HFFc6 (cell line): ENCODE results near the gene MIF4GD. TPM values are rescaled to one million over a fixed set of nuclear protein-coding genes. Genes with fewer than 3 reads are reported as not detected.
"Not testable (repeated sequence)": the region's sequence is repeated elsewhere in the genome, so short reads cannot be mapped to it uniquely, and the experiment has no call there.

Source experiments
- DNase-seq: peaks from one replicate; pipeline ENCODE4 v3.0.0-alpha.2; 2018
- H3K27ac Mint-ChIP-seq: 2 replicates; pipeline ENCODE4 v1.8.0; 2020; ENCODE audit warnings: mild to moderate bottlenecking, mixed read lengths
- H3K27me3 Mint-ChIP-seq: 2 replicates; pipeline ENCODE4 v1.8.0; 2021; ENCODE audit warnings: mild to moderate bottlenecking, moderate library complexity, mixed read lengths; ENCODE audit not compliant: insufficient read depth
- H3K36me3 Mint-ChIP-seq: 2 replicates; pipeline ENCODE4 v1.8.0; 2021; ENCODE audit warnings: low read depth, mixed read lengths
- H3K4me1 Mint-ChIP-seq: 2 replicates; pipeline ENCODE4 v1.8.0; 2020; ENCODE audit warnings: low read depth, mixed read lengths
- H3K4me3 Mint-ChIP-seq: 2 replicates; pipeline ENCODE4 v1.8.0; 2020; ENCODE audit warnings: mild to moderate bottlenecking, moderate library complexity, mixed read lengths
- H3K9me3 Mint-ChIP-seq: 2 replicates; pipeline ENCODE4 v1.8.0; 2020; ENCODE audit warnings: mild to moderate bottlenecking, mixed read lengths
- total RNA-seq, 6 experiments: library from RNA; stranded (reverse); fragmentation: NEBNext Ultra II Directional; extraction: Animal tissue kit (Norgen Biotek cat#: 25700); gene quantifications; 2 replicates in 1 of 6; 3 replicates in 5 of 6; pipeline ENCODE4 v1.2.3, GENCODE V29; 2021
- TF ChIP-seq, protein P1 (sequence below): fragments of 200-600 bp; sonication (generic); IDR thresholded peaks from 2 replicates; pipeline ENCODE4 v1.5.0; 2021; ENCODE audit warnings: antibody characterized with exemption, mild to moderate bottlenecking

The MIF4GD gene
- total RNA-seq, 6 experiments from 2014 or later: 8.8 to 10.8 (median 10.0) TPM

DNA sequence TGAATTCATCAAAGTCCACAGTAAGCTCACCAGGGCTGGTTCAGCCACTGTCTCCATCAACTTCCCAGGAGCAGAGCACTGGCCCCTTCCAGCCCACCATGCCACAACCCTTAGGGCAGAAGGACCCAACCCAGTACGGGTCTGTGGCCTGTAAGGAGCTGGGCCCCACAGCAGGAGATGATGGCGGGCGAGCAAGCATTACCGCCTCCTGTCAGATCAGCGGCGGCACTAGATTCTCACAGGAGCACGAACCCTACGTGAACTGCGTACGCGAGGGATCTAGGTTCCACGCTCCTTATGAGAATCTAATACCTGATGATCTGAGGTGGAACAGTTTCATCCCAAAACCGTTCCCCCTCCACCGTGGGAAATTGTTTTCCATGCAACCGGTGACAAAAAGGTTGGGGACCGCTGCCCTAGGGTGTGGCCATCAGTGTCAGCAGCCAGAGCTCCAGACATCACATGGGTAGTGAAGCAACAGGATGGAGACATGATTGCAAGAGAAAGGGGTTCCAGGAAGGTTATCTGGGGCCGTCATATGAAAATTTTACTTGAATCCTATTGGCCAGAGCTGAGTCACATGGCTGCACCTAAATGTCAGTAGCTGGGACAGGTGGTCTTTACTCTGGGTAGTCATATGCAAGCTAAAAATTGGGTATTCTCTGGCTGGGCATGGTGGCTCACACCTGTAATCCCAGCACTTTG is 30.6 kb upstream of the MIF4GD start:
- TF ChIP-seq, protein P1, sequence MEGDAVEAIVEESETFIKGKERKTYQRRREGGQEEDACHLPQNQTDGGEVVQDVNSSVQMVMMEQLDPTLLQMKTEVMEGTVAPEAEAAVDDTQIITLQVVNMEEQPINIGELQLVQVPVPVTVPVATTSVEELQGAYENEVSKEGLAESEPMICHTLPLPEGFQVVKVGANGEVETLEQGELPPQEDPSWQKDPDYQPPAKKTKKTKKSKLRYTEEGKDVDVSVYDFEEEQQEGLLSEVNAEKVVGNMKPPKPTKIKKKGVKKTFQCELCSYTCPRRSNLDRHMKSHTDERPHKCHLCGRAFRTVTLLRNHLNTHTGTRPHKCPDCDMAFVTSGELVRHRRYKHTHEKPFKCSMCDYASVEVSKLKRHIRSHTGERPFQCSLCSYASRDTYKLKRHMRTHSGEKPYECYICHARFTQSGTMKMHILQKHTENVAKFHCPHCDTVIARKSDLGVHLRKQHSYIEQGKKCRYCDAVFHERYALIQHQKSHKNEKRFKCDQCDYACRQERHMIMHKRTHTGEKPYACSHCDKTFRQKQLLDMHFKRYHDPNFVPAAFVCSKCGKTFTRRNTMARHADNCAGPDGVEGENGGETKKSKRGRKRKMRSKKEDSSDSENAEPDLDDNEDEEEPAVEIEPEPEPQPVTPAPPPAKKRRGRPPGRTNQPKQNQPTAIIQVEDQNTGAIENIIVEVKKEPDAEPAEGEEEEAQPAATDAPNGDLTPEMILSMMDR: no peak
- H3K27ac Mint-ChIP-seq: no peak overlapping the region
- H3K4me3 Mint-ChIP-seq: no peak overlapping the region
- no peak for DNase-seq
- no peaks in the 10 kb centered on the region; the same call in 1 of the 2 replicates for H3K36me3 Mint-ChIP-seq
- H3K9me3 Mint-ChIP-seq: no peaks in the 10 kb centered on the region
- no peaks in the 10 kb centered on the region for H3K4me1 Mint-ChIP-seq
- no peaks in the 10 kb centered on the region; the same call in 1 of the 2 replicates for H3K27me3 Mint-ChIP-seq

DNA sequence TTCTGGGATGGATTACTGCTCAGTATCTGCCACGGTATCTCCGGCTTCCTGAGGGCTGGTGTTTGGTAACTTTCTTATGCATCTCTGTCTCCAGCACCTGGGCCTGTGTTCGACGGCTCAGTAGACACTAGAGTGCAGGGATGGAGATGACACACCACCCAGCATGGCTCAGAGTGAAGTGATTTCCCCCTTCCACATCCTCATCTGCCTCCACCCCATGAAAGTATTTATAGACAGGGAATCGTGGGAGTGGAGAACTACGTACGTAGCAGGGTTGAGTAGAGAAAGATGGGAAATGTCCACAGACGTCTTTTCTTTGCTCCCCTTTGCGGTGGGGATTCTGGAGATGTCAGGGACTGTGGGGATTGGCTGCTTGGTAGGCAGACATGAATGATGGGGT is 30.0 kb upstream of the MIF4GD start:
- no peak overlapping the region for H3K4me3 Mint-ChIP-seq
- H3K27ac Mint-ChIP-seq: no peak overlapping the region
- DNase-seq: no peak
- TF ChIP-seq, protein P1: no peak
- H3K4me1 Mint-ChIP-seq: no peaks in the 10 kb centered on the region
- H3K9me3 Mint-ChIP-seq: no peaks in the 10 kb centered on the region
- no peaks in the 10 kb centered on the region; the same call in 1 of the 2 replicates for H3K27me3 Mint-ChIP-seq
- no peaks in the 10 kb centered on the region; the same call in 1 of the 2 replicates for H3K36me3 Mint-ChIP-seq

DNA sequence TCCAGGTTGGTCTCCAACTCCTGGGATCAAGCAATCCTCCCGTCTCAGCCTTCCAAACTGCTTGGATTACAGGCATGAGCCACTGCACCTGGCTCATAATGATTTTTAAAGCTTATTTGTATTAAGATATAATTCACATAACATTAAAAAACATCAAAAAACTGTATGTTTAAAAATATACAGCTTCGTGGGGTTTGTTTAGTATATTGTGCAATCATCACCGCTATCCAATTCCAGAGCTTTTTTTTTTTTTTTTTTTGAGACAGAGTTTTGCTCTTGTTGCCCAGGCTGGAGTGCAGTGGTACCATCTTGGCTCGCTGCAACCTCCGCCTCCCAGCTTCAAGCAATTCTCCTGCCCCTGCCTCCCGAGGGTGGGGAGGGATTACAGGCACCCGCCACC is 29.2 kb upstream of the MIF4GD start:
- TF ChIP-seq, protein P1: no peak

DNA sequence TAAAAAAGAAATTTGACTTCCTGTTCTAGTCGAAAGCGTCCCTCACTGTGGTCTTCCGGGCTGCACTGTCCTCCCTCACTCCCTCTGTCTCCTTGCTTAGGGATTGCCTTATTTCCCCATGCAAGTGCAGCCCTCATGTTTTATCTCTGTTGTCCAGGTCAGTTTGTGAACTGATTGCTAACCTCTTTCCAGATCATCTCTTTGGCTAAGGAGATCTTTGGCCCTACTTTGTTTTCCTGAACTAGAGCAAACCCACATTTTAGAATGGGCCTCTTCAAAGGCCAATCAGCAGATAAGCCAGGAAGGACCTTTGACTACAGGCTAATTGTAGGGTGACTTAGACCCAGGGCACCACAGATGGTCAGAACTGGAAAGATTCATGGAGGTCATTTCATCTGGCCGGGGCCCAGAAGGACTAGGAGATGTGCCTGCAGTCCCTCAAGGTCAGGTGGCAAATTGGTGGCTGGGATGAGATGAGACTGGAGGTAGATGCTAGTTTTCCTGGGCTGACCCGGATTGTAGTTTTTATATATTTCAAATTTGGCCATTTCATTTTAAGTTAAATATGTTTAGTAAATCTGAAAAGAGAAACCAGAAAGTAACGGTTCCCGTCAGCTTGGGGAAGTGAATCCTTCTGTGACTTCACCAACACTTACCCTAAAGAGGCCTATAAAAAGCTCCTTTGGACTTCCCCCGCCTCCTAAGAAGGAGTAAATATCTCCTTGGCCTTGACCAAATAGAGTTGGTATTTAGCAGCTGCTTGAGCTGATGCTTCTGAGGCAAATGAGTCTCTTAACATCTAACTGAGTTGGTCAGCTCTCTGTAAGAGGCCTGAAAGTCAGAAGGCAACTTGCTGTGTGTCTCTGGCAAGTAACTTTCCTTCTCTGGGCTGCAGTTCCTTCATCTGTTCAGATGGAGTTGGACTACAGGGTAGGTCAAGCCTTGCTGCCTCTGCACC is 24.4 kb upstream of the MIF4GD start:
- no peaks in the 10 kb centered on the region for H3K36me3 Mint-ChIP-seq
- TF ChIP-seq, protein P1: no peak

More for the DNA sequence above, 29.2 kb upstream of the MIF4GD start:
- H3K4me3 Mint-ChIP-seq: no peak overlapping the region
- H3K36me3 Mint-ChIP-seq: no peaks in the 10 kb centered on the region; the same call in 1 of the 2 replicates
- H3K27ac Mint-ChIP-seq: no peak overlapping the region
- H3K9me3 Mint-ChIP-seq: no peaks in the 10 kb centered on the region
- H3K27me3 Mint-ChIP-seq: no peaks in the 10 kb centered on the region
- no peak for DNase-seq
- H3K4me1 Mint-ChIP-seq: no peaks in the 10 kb centered on the region

DNA sequence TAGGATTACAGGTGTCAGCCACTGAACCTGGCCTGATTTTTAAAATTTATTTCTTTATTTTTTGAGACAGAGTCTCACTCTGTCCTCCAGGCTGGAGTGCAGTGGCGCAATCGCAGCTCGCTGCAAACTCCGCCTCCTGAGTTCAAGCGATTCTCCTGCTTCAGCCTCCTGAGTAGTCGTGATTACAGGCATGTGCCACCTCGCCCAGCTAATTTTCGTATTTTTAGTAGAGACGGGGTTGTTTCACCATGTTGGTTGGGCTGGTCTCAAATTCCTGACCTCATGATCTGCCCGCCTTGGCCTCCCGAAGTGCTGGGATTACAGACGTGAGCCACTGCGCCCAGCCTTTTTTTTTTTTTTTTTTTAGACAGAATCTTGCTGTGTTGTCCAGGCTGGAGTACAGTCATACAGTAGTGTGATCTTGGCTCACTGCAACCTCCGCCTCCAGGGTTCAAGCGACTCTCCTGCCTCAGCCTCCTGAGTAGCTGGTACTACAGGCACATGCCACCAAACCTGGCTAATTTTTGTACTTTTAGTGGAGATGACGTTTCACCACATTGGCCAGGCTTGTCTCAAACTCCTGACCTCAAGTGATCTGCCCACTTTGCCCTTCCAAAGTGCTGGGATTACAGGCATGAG is 21.9 kb upstream of the MIF4GD start:
- not testable (repeated sequence) for H3K4me3 Mint-ChIP-seq, H3K9me3 Mint-ChIP-seq, H3K27me3 Mint-ChIP-seq, H3K4me1 Mint-ChIP-seq, H3K27ac Mint-ChIP-seq, DNase-seq, H3K36me3 Mint-ChIP-seq

More for the DNA sequence above, 24.4 kb upstream of the MIF4GD start:
- no peaks in the 10 kb centered on the region for H3K9me3 Mint-ChIP-seq
- H3K4me1 Mint-ChIP-seq: no peaks in the 10 kb centered on the region
- no peak overlapping the region for H3K4me3 Mint-ChIP-seq
- no peaks in the 10 kb centered on the region for H3K27me3 Mint-ChIP-seq
- no peak overlapping the region for H3K27ac Mint-ChIP-seq
- DNase-seq: no peak
